Fibroblast of skin of left quadriceps (primary cell): ENCODE measurements around the gene C1orf56.
A peak's percentile ranks its signal among the peaks of the same experiment; 100 is the strongest.

Experiments
- DNase-seq, 2 experiments: peaks; one replicate each; pipeline ENCODE4 v3.0.0-alpha.2; 2013; ENCODE audit warnings: low read depth in 2 of 2

C1orf56 gene, protein sequence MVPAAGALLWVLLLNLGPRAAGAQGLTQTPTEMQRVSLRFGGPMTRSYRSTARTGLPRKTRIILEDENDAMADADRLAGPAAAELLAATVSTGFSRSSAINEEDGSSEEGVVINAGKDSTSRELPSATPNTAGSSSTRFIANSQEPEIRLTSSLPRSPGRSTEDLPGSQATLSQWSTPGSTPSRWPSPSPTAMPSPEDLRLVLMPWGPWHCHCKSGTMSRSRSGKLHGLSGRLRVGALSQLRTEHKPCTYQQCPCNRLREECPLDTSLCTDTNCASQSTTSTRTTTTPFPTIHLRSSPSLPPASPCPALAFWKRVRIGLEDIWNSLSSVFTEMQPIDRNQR

DNA sequence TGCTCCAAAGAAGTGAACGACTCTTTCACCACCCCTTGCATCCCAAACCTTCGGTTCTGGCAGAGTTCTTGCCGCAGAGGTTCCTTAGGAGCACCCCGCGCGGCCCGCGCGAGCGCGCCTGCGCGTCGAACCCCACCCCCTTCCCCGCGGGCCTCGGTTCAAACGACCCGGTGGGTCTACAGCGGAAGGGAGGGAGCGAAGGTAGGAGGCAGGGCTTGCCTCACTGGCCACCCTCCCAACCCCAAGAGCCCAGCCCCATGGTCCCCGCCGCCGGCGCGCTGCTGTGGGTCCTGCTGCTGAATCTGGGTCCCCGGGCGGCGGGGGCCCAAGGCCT is at the start of gene C1orf56:
Gene C1orf56 (plus strand): TSS at position 161 of the 334 bp plus-strand sequence. CDS start 97 bp downstream, at position 258.
- peak in 1 of 2 experiments; percentile 38 for DNase-seq

DNA sequence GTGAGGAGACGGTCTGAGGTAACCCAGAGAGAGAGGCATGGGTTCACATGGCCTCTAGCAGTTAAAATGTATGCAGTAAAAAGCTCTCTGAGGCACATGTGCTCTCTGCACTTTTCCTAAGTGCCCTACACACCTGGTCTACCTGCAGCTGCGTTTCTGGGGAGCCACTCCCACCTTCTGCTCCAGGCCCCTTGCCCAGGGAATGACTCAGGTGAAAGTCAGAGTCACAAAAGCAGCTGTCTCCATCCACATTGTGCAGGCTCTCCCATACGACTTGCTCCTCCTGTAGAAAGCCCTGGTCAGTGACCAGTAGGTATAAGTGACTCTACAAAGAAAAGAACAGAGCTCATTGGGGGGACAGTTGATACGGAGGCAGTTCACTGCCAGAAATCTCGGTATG is 49.6 kb upstream of the C1orf56 start:
- no peak for DNase-seq

DNA sequence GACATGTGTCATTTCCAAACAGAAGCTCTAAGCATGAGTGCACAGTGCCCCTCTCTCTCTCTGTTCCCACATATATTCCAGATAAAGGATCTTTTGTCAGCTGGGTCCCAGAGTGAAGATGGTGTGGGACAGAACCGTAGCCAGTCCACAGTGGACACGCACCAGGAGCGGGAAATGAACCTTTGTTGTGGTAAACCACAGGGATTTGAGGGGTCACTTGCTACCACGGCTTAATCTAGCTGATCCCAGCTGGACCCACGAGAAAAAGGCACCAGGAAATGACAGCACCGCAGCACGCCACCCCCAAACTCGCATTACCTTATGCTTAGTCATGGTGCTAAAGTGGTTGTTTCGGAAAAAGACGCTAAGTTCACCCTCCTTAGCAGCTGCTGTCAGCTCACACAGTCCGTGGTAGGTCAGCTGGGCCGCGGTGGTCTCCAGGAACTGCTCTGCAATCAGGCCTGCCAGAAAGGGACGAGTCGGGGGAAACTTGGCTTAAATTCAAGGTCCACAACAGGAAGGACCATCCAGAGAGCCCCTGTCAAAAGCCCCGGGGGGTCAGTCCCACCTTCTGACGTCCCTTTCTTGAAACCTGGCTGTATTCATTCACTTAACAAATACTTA is 48.4 kb upstream of the C1orf56 start:
- no peak for DNase-seq

DNA sequence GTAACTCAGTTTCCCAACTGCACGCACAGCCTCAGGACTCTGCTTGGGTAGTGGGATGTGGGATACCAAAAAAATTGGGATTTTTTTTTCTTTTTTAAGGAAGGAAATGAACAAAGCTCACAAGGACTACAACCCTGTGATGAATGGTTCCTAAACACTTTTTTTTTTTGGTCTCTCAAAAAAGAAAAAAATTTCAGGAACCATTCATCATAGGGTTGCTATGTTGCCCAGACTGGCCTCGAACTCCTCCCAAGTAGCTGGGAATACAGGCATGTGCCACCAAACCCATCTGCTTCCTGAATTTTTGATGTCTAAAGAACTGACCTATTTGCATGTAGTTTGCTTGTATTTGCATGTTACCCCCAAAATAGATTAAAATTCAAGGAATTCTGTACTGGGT is 47.6 kb upstream of the C1orf56 start:
- no peak for DNase-seq

DNA sequence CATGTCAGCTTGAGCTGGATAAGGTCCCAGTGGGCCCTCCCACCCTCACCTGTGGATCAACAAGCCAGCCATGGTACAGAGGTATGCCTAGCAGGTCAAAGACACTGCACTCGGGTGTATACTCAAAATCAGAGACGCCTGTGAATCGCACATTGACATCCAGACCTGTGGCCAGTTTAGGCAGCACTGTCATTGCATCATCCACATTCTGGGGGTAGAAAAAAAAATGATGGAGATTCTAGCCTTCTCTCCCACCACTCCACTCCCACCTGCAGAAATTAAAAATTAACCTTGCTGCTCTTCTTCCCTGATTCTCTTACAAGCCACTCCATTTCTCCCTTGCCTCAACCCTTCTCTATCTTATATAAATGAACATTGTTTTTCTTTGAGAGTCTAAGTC is 47.1 kb upstream of the C1orf56 start:
- no peak for DNase-seq

DNA sequence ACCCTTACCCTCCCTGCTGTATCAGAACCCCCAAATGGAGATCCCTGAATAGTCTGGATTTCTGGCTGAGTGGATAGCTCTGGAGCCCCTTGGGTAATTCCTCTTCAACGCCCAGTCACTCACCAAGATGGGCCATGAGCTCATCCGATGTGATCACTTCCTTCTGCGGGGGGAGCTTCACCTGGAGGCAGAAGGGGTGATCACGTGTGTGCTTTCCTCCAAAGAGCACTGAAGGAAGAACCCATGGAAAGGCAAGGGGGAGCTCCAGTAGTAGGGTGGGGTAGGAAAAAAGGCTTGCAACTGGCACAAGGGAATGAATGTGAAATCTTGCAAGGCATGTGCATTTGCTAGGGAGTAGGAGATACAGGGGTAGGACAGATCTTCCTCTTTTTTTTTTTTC is 45.9 kb upstream of the C1orf56 start:
- DNase-seq, result no peak

DNA sequence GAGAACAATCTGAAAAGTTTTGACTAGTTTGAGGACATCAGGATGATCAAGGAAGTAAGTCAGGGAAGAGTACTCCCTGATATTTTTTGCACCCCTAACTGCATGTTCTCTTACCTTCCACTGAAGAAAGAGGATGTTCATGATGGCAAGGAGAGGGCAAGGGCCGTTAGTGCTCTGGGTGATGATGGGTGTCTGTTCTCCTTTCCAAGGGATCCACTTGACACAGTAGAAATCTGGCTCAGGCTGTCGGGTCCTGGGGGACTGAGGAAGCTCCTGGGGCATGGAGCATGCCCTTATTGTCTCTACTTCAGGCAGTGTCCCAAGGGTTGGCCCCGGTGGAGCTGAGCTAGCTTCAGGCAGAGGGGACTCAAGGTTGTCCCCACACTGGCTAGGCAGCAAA is 45.5 kb upstream of the C1orf56 start:
- DNase-seq, result no peak

DNA sequence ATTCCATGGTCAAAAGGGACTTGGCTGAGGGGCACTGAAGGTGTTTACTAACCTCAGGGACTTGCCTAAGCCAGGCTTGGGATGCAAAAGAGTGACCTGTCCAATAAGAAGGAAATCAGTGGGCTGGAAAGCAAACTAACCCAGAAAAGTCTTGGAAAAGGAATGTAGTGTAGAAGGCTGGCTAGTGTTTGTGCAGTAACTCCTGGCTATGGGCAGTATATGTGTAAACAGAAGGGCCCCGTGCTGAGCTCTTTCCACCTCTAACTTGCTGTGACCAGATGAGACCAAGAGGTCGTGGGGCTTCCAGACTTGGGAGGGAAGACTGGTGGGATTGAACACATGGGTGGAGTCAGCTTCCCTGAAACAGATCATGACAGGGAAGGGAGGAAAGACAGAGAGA is 44.9 kb upstream of the C1orf56 start:
- no peak for DNase-seq

DNA sequence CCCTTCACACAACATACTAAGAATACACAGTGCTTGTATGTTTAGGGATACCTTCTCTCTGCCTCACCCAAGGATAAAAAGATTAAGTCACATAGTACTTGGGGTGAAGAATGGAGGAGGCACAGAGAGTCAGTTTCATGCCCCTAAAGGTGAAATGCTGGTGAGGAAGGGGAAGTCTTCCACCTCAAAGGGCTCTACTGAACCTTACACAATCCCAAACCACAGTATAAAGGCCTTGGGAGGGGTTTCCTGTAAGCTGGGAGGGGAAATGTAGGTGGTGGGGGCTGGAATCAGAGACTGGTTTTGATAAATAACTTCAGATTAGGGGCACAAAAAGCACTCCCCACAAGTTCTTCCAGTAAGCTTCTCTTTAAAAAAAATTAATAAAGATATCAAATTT is 44.4 kb upstream of the C1orf56 start:
- DNase-seq, result no peak

DNA sequence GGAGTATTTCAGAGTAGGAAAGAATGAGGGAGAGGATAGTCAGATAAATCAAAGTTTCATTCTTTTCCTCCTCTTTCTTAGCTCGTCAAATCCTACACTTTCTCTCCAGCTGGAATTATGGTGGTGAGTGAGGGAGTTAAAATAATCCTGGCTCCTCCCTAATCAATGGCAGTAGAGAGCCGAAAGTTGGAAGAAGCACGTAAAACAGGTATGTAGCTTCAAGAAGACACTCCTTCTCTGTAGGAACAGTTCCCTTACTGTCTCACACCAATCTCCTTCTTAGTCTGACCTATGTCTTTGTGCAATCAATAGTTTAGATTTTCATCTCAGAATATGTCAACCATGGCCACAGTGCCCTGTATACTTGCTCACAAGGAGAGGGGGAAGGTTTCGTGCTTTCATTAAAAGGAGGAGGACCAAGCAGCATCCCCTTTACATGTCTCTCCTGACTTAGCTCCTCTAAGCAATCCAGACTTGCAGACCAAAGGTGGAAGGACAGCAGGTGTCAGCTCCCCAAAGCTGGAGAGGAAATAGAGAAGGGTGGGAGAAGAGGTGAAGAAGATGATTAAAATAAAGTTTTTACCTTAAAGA is 41.7 kb upstream of the C1orf56 start:
- DNase-seq, result no peak

DNA sequence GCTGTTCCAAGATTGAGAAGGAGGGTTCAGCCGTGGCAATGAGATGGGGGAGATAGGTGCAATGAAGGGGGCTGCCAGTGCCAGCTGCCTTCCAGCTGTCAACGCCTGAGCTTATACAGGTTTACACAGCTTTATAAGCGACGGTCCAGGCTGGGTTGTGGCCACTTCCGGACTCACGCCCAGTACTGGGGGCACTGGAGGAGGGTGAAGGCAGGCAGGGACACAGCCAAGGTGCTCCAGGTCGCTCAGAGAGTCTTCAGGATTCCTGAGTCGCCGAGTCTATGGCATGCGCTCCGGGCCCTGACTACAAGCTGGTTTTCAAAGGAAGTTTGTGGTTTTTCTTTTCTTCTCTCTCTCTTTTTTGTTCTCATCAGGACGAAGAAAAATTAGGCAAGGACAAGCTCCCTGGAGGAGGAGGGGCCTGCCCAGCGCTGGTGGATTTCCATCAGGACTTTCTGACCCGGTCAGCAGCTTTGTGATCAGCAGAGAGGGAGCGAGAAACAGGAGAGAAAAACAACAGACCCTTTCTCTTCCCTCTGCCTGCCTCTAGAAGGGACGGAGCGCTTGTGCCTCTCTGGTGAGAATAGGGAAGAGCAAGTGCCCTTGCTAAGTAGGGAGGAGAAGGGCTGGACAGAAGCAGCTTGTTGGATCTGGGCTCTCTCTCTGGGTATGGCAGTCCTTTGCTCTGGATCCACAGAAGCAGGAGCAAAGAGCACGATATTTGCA is 41.1 kb upstream of the C1orf56 start, which contains the start of gene MINDY1:
Gene MINDY1 (minus strand): TSS at position 576 of the 726 bp plus-strand sequence. CDS start 4,285 bp downstream, outside the sequence.
- peak; percentile 62 for DNase-seq

DNA sequence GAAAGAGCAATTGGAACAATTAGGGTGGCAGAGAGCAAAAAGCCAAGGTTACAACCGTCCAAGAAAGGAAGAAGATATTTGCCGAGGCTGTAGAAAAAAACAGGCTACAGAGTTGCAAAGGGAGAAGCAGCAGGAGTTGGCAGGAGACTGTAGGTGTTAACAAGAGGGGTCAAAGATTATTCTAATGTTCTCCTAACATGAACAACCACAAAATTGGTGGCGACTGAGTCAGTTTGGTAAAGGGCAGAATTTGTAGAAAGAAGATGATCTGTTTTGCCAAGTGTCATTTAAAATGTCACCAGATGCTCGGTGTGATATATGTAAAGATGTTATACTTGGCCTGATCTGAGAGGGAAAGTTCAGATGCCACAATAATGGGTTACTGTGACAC is 39.7 kb upstream of the C1orf56 start:
- no peak for DNase-seq

DNA sequence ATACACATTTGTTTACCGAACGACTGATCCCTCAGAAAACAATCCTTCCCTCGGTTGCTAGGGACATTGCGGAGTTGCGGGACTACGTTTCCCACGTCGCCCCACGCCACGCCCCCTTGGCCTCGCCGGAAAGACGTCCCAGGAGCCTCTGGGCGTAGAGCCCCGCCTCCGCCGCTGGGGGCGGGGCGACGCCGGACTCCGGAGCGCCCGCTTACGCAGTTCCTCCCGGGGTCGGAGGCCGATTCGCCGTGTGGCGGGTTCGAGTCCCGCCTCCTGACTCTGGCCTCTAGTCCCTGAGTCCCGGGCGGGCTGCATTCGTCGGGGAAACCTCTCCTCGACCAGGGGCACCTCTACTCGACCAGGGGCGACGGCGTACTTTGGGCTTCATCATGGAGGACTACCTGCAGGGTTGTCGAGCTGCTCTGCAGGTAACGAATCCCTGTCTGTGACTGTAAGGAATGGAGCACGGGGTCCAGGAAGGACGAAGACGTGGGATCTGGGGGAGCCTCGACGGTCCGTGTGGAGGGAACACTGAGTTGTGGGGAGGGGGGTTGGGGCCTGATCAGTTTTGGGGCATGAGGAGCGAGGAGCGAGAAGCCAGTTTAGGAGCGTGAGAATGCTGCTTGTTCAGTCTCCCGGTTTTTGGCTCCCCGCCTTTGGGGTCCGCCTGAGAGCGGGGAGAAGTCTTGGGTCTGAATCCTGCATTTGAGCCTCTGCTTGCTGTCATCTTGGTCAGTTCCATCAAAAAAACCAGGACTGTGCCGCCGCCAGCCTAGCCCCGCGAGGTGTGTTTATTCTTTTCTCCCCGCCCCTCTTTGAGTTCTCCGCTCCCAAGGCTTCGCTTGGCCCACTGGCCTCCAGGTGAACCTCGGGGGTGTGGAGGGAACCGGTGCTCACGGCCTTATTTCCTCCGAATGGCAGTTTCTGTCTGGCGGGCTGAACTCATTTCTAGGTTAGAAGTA is 39.0 kb upstream of the C1orf56 start, which contains the start of gene PRUNE1:
Gene PRUNE1 (plus strand): TSS at position 206 of the 962 bp plus-strand sequence. CDS start 184 bp downstream, at position 390.
- DNase-seq, result peak; percentile 83 to 85

DNA sequence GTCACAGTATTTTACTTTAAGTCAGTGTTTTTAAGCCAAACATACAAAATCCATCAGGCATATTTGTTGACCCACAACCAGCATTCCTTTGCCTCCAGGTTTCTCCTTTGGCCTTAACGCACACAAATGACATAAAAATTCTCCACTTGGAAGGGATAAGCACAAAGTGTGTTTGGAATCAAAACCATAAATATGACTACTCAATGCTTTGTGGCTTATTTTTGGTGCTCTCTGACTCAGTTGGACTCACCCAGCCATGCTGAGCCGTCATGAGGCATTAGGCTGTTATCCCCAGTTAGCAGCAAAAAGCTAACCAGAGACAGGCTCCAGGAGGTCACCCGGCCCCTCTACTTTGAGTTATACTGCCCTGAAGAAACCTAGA is 38.4 kb upstream of the C1orf56 start:
- no peak for DNase-seq

DNA sequence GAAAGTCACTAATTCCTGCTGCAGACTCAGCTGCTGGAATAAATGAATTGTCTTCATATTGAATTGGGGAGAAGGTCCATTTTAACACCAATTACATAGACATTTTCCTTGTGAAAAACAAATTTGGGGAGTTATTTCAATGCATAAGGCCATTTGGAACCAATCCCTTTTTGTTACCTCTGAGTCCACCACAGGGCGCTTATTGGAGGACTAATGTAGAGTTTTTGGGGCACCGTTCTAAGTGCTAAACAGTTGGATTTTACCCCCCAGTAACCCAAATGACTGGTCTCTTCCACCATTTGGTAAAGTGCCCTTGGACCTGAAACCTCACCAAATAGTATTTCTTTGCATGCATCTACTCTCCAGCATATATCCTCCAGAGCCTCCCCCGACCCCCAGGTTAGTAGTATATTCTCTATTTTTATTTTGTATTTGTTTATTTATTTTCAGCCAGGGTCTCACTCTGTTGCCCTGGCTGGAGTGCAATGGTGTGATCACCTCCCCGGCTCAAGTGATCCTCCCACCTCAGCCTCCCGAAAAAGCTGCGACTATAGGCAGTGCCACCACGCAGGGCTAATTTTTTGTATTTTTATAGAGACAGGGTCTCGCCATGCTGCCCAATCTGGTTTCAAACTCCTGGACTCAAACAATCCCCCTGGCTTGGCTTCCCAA is 37.7 kb upstream of the C1orf56 start:
- DNase-seq, result no peak

DNA sequence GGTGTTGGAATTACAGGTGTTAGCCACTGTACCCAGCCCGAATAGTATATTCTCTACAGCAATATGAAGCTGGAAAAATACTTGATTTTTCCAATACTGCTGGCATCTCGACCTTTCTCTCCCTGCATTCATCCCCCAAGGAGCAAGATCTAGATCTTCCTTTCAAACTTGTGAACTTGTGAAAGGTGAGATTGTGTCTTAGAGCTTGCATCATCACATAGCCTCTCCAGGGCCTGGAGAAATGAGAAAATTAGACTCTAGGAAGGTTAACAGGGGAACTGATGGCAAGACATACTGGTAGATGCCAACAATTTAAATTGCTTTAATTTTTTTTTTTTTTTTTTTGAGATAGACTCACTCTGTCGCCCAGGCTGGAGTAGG is 37.2 kb upstream of the C1orf56 start:
- no peak for DNase-seq

DNA sequence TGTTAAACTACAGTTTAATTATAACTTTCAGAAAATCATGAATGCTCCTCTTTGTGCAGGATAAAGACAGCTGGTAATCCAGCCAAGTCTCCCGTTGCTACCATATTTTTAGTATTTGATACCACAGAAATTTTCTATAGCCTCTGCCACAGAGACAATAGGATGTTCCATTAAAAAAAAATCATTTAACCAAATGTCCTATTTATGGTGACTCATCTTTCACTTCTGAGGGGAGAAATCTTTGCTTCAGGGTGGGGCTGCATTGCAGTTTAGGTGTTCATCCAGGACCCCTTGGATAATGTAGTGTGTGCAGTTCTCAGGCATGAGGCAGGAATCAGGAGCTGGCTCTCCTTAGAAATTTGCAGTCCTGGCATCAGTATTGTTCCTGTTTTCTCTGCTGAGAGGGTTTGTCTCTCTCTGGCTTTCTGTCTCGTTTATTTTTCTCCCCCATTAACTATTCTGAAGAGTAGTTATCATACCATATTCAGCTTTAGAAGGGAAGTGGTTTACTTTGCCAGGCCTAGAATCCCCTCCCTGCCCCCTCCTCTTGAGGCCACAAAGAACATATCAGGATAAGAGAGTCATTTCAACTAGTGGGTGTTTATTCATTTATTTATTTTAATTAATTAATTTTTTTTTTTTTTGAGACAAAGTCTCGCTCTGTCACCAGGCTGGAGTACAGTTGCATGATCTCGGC is 36.2 kb upstream of the C1orf56 start:
- DNase-seq, result no peak

DNA sequence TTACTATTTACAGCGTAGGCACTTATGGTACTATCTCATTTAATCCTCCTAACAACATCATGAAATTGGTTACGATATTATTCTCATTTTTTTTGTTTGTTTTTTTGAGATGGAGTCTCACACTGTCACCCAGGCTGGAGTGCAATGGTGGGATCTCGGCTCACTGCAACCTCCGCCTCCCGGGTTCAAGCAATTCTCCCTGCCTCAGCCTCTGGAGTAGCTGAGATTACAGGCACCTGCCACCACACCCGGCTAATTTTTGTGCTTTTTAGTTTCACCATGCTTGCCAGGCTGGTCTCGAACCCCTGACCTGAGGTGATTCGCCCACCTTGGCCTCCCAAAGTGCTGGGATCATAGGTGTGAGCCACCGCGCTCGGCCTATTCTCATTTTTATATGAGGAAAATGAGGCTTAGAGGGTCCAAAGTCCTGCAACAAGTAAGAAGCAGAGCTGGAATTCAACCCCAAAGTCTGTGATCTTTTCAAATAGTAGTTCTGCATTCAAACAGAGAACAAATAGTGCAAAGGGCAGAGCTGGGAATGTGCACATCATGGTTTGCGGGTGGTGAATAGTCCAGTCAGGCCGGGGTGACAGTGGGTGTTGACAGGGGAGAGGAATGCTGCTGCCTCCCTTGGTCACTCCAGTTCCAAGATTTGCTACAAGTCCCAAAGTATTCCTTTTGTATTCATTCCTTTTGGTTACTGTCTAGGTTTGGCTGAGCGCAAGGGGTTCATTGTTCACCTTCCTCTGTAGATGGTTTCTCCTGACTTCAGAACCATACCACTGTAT is 34.7 kb upstream of the C1orf56 start:
- no peak for DNase-seq

DNA sequence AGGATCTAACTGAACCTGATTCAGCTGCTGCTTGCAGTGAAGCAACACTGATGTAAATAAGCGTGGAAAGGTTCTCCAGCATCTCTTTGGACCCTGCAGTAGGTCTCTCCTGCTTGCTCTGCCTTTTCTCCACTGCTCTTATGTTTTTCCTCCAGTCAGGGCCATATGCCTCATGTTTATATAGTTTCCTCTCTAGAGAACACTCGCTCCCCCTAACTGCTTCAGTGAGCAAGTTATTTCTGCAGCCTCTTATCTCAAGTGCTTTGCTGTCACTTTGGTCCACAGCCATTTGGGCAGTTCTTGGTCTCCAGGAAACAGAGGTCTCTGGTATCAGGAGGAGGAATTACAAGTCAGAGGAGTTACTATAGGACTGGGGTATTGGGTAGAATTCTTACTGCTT is 34.0 kb upstream of the C1orf56 start:
- no peak for DNase-seq
